Loucy (cell line): ENCODE measurements around the gene TNS3.

Experiments used
- CTCF ChIP-seq: fragments of 200-600 bp; sonication (generic); conservative IDR thresholded peaks from 2 replicates; pipeline ENCODE4 v1.5.1; 2014; ENCODE audit warnings: mild to moderate bottlenecking, antibody characterized with exemption, low read length
- EZH2phosphoT487 ChIP-seq: fragments of 200-600 bp; IDR thresholded peaks from 2 replicates; pipeline ENCODE4 v1.6.1; 2018; ENCODE audit warnings: antibody characterized with exemption, mild to moderate bottlenecking, moderate library complexity, borderline replicate concordance

- TF ChIP-seq CTCF (no peak), EZH2phosphoT487 (no peak)
Measured at GRCh38 chr7:47422611-47423010, 159.3 kb downstream of the TNS3 start.
